GM21390 (cell line): Measurements from ENCODE around the gene FAM110D.

Experiments
- ATAC-seq: cut with Tn5 transposase; IDR thresholded peaks from one replicate; pipeline ENCODE4 v1.9.1; 2021; ENCODE audit not compliant: unreplicated experiment

The FAM110D gene

GRCh38 chr1:26127235-26128163, 31.4 kb upstream of the FAM110D start:
- no peak for ATAC-seq

- no peak for ATAC-seq
These were observed 29.1 kb upstream of the FAM110D start for GRCh38 chr1:26129778-26130177.

- no peak for ATAC-seq
These were observed 28.2 kb upstream of the FAM110D start for GRCh38 chr1:26130695-26131094.

- ATAC-seq = no peak
These were observed 26.6 kb upstream of the FAM110D start for GRCh38 chr1:26132128-26132833.

- ATAC-seq = no peak
These were observed 26.1 kb upstream of the FAM110D start for GRCh38 chr1:26132834-26133167.

- no peak for ATAC-seq
These were observed 24.4 kb upstream of the FAM110D start for GRCh38 chr1:26134466-26134865.

- ATAC-seq = no peak
These were observed 19.8 kb upstream of the FAM110D start for GRCh38 chr1:26138974-26139558.

GRCh38 chr1:26142159-26142558, 16.7 kb upstream of the FAM110D start:
- no peak for ATAC-seq

- ATAC-seq = no peak
These were observed 13.6 kb upstream of the FAM110D start for GRCh38 chr1:26145041-26145959.

- ATAC-seq = no peak
These were observed 13.0 kb upstream of the FAM110D start for GRCh38 chr1:26145960-26146294.

- no peak for ATAC-seq
These were observed 10.0 kb upstream of the FAM110D start for GRCh38 chr1:26148887-26149286.

GRCh38 chr1:26153966-26154532, 4.8 kb upstream of the FAM110D start:
- ATAC-seq = no peak

- ATAC-seq = no peak
These were observed 4.1 kb upstream of the FAM110D start for GRCh38 chr1:26154750-26155149.

GRCh38 chr1:26155370-26156284, 3.3 kb upstream of the FAM110D start:
- ATAC-seq = no peak

- ATAC-seq = no peak
These were observed 2.4 kb upstream of the FAM110D start for GRCh38 chr1:26156285-26157038.

- ATAC-seq = no peak
These were observed 490 bp upstream of the FAM110D start for GRCh38 chr1:26158271-26158907.

- ATAC-seq = no peak
These were observed 812 bp downstream of the FAM110D start for GRCh38 chr1:26159743-26160039.

GRCh38 chr1:26160527-26161414, 1.9 kb downstream of the FAM110D start:
- ATAC-seq = no peak
